ENCODE data around the gene FRMPD2. TPM values are rescaled to one million over a fixed set of nuclear protein-coding genes. Genes with fewer than 3 reads are reported as not detected.

The FRMPD2 gene
- polyA plus RNA-seq, 1 donor from 2014 or later: 0.14 TPM

DNA sequence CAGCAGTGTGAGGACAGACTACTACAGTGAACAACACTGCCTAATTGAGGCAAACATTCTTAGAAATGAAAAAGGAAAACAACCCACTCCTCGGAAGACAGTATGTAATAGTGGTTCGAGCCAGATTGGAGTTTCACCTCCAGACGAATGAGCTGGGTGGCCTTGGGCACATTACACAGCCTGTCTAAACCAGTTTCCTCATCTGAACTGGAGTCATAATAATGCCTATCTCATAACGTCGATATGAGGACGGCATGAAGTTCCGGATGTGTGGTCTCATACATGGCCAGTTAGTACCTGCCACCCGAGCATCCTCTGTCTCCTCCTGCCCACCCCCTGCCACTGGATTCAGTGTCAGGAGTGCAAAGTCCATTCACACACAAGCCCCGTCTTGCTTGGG, 15.8 kb upstream of the FRMPD2 start:
- Histone ChIP-seq H3F3A (ENCODE audit: insufficient read depth, low read length, poor library complexity, severe bottlenecking) (no peaks in the 10 kb centered on the region), H3K4me3 (ENCODE audit: low read length) (no peak overlapping the region), H3K9ac (ENCODE audit: low read length) (no peak overlapping the region), H3K9me3 (ENCODE audit: low read length) (no peaks in the 10 kb centered on the region), H3K4me2 (ENCODE audit: low read length) (no peak overlapping the region), H3K79me2 (replicated peaks; ENCODE audit: insufficient read depth, low read length) (no peaks in the 10 kb centered on the region), H3K9me2 (ENCODE audit: insufficient read depth, low read length) (no peaks in the 10 kb centered on the region), H3K36me3 (ENCODE audit: insufficient read depth, low read length) (no peaks in the 10 kb centered on the region), H3K27me3 (ENCODE audit: insufficient read depth, low read depth, low read length) (no peaks in the 10 kb centered on the region), H4K20me1 (ENCODE audit: insufficient read depth) (no peaks in the 10 kb centered on the region), H2AFZ (ENCODE audit: low read depth, low read length) (no peak overlapping the region), H3K27ac (ENCODE audit: low read length) (no peak overlapping the region)
- TF ChIP-seq, protein P1, sequence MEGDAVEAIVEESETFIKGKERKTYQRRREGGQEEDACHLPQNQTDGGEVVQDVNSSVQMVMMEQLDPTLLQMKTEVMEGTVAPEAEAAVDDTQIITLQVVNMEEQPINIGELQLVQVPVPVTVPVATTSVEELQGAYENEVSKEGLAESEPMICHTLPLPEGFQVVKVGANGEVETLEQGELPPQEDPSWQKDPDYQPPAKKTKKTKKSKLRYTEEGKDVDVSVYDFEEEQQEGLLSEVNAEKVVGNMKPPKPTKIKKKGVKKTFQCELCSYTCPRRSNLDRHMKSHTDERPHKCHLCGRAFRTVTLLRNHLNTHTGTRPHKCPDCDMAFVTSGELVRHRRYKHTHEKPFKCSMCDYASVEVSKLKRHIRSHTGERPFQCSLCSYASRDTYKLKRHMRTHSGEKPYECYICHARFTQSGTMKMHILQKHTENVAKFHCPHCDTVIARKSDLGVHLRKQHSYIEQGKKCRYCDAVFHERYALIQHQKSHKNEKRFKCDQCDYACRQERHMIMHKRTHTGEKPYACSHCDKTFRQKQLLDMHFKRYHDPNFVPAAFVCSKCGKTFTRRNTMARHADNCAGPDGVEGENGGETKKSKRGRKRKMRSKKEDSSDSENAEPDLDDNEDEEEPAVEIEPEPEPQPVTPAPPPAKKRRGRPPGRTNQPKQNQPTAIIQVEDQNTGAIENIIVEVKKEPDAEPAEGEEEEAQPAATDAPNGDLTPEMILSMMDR (IDR thresholded peaks at IDR 0.05; ENCODE audit: poor library complexity, severe bottlenecking): no peak
- no peak for TF ChIP-seq EP300 (conservative IDR thresholded peaks at IDR 0.05; ENCODE audit: poor library complexity, severe bottlenecking)
- TF ChIP-seq, protein P2, sequence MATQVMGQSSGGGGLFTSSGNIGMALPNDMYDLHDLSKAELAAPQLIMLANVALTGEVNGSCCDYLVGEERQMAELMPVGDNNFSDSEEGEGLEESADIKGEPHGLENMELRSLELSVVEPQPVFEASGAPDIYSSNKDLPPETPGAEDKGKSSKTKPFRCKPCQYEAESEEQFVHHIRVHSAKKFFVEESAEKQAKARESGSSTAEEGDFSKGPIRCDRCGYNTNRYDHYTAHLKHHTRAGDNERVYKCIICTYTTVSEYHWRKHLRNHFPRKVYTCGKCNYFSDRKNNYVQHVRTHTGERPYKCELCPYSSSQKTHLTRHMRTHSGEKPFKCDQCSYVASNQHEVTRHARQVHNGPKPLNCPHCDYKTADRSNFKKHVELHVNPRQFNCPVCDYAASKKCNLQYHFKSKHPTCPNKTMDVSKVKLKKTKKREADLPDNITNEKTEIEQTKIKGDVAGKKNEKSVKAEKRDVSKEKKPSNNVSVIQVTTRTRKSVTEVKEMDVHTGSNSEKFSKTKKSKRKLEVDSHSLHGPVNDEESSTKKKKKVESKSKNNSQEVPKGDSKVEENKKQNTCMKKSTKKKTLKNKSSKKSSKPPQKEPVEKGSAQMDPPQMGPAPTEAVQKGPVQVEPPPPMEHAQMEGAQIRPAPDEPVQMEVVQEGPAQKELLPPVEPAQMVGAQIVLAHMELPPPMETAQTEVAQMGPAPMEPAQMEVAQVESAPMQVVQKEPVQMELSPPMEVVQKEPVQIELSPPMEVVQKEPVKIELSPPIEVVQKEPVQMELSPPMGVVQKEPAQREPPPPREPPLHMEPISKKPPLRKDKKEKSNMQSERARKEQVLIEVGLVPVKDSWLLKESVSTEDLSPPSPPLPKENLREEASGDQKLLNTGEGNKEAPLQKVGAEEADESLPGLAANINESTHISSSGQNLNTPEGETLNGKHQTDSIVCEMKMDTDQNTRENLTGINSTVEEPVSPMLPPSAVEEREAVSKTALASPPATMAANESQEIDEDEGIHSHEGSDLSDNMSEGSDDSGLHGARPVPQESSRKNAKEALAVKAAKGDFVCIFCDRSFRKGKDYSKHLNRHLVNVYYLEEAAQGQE (IDR thresholded peaks at IDR 0.05; ENCODE audit: borderline replicate concordance): no peak
- TF ChIP-seq TAF1 (IDR thresholded peaks at IDR 0.05; ENCODE audit: low read depth): no peak
- no peak for TF ChIP-seq MXI1 (conservative IDR thresholded peaks at IDR 0.05; ENCODE audit: poor library complexity, severe bottlenecking)
- TF ChIP-seq POLR2AphosphoS5 (IDR thresholded peaks at IDR 0.05): no peak
- TF ChIP-seq RAD21 (conservative IDR thresholded peaks at IDR 0.05): no peak
- no peak for TF ChIP-seq SMC3 (conservative IDR thresholded peaks at IDR 0.05; ENCODE audit: poor library complexity)
- TF ChIP-seq EZH2 (IDR thresholded peaks at IDR 0.05; ENCODE audit: borderline replicate concordance, insufficient read depth, low read length, poor library complexity, severe bottlenecking): no peak

DNA sequence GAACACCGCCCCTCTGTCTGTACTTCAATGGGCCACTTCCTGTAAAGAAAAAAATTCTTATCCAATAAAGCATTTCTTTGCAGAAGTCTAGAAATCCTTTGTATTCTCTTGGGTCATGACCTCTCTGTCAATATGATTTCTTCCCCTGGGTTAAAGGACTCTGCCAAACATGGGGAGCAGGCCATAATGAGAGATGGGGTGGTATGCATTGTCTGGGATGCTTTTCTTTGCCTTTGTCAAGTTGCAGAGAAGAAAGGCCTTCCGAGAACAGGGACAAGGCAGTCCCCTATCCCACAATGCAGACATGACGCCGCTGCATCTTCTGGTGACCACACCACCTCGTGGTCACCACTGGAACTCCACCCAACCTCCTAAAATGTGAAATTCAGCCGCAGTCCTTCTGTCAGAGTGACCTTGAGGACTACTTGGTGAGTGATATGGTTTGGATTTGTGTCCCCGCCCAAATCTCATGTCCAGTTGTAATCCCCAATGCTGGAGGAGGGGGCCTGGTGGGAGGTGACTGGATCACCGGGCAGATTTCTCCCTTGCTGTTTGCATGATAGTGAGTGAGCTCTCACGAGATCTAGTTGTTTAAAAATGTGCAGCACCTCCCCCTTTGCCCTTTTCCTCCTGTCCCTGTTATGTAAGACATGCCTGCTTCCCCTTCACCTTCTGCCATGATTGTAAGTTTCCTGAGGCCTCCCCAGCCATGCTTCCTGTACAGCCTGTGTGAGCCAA, 15.2 kb upstream of the FRMPD2 start:
- H3F3A ChIP-seq (ENCODE audit: insufficient read depth, low read length, poor library complexity, severe bottlenecking): no peaks in the 10 kb centered on the region
- no peak overlapping the region for H2AFZ ChIP-seq (ENCODE audit: low read depth, low read length)
- H3K27me3 ChIP-seq (ENCODE audit: insufficient read depth, low read depth, low read length): no peaks in the 10 kb centered on the region
- no peaks in the 10 kb centered on the region for H4K20me1 ChIP-seq (ENCODE audit: insufficient read depth)
- no peaks in the 10 kb centered on the region for H3K79me2 ChIP-seq (replicated peaks; ENCODE audit: insufficient read depth, low read length)
- H3K9me2 ChIP-seq (ENCODE audit: insufficient read depth, low read length): no peaks in the 10 kb centered on the region
- TF ChIP-seq EZH2 (IDR thresholded peaks at IDR 0.05; ENCODE audit: borderline replicate concordance, insufficient read depth, low read length, poor library complexity, severe bottlenecking) (no peak), SMC3 (conservative IDR thresholded peaks at IDR 0.05; ENCODE audit: poor library complexity) (peak; percentile 91), RAD21 (conservative IDR thresholded peaks at IDR 0.05) (peak; percentile 82), MXI1 (conservative IDR thresholded peaks at IDR 0.05; ENCODE audit: poor library complexity, severe bottlenecking) (no peak)
- TF ChIP-seq, protein P1 (IDR thresholded peaks at IDR 0.05; ENCODE audit: poor library complexity, severe bottlenecking): peak; percentile 84
- H3K9ac ChIP-seq (ENCODE audit: low read length): no peak overlapping the region
- H3K4me2 ChIP-seq (ENCODE audit: low read length): no peak overlapping the region
- H3K4me3 ChIP-seq (ENCODE audit: low read length): no peak overlapping the region
- H3K9me3 ChIP-seq (ENCODE audit: low read length): no peaks in the 10 kb centered on the region
- no peak overlapping the region for H3K27ac ChIP-seq (ENCODE audit: low read length)
- no peaks in the 10 kb centered on the region for H3K36me3 ChIP-seq (ENCODE audit: insufficient read depth, low read length)
